ENCODE measurements around the gene CCNT2. TPM values are rescaled to one million over a fixed set of nuclear protein-coding genes. Genes with fewer than 3 reads are reported as not detected.

Gene CCNT2
- polyA plus RNA-seq, 1 donor (not counting 4 experiments of a cell fraction or from before 2014, with no cell fraction given): 20.9 TPM

DNA sequence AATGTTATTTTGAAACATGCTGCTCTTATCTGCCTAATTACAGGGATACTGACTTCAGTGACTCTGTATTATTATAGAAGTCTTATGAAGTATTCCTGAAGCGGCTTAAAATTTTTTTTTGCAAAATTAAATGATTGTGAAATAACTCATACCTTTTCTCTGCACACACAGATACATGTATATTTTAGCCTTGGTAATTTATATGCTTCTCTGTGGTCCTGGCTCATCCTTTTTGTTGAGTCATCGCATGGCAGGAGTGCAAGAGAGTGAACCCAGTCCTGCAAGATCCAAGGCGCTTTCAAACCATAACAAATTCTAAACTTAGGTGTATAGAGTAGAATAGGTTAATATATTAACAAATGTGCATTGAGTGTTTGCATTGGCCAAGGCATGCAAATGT, 8.6 kb downstream of the CCNT2 start:
- Histone ChIP-seq H3K79me2 (ENCODE audit: control insufficient read depth, insufficient read depth, low read length) (peaks cover 99% of the 10 kb centered on the region), H3K4me1 (ENCODE audit: control insufficient read depth, extremely low read depth, insufficient read depth, low read length) (peaks cover 12% of the 10 kb centered on the region), H3K27me3 (ENCODE audit: control insufficient read depth, extremely low read depth, insufficient read depth, low read length) (no peaks in the 10 kb centered on the region), H2AFZ (ENCODE audit: control insufficient read depth, low read length) (no peak overlapping the region), H3K27ac (ENCODE audit: control insufficient read depth, insufficient read depth, low read length) (no peak overlapping the region), H3K9me3 (ENCODE audit: control insufficient read depth, low read depth, low read length) (no peaks in the 10 kb centered on the region), H3K36me3 (ENCODE audit: control insufficient read depth in 2 of 2, extremely low read depth in 1 of 2, insufficient read depth in 2 of 2, low read length in 2 of 2) (peaks cover 0 to 2% of the 10 kb centered on the region in 2 experiments), H3K9ac (ENCODE audit: control insufficient read depth, extremely low read depth, insufficient read depth, low read length) (no peak overlapping the region), H3K4me2 (ENCODE audit: control insufficient read depth, extremely low read depth, insufficient read depth, low read depth, low read length) (peak overlapping the region; percentile 43), H4K20me1 (ENCODE audit: control insufficient read depth, extremely low read depth, insufficient read depth, low read length) (peaks cover 17% of the 10 kb centered on the region), H3K4me3 (ENCODE audit: control insufficient read depth in 2 of 3, extremely low read depth in 1 of 3, insufficient read depth in 2 of 3, low read depth in 1 of 3, low read length in 3 of 3) (no peak overlapping the region), H3K9me1 (ENCODE audit: control insufficient read depth, extremely low read depth, insufficient read depth, low read length) (no peaks in the 10 kb centered on the region)
- TF ChIP-seq, protein P1, sequence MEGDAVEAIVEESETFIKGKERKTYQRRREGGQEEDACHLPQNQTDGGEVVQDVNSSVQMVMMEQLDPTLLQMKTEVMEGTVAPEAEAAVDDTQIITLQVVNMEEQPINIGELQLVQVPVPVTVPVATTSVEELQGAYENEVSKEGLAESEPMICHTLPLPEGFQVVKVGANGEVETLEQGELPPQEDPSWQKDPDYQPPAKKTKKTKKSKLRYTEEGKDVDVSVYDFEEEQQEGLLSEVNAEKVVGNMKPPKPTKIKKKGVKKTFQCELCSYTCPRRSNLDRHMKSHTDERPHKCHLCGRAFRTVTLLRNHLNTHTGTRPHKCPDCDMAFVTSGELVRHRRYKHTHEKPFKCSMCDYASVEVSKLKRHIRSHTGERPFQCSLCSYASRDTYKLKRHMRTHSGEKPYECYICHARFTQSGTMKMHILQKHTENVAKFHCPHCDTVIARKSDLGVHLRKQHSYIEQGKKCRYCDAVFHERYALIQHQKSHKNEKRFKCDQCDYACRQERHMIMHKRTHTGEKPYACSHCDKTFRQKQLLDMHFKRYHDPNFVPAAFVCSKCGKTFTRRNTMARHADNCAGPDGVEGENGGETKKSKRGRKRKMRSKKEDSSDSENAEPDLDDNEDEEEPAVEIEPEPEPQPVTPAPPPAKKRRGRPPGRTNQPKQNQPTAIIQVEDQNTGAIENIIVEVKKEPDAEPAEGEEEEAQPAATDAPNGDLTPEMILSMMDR (optimal IDR thresholded peaks at IDR 0.05 in 1 of 3, IDR thresholded peaks at IDR 0.05 in 1 of 3, conservative IDR thresholded peaks at IDR 0.05 in 1 of 3; ENCODE audit: extremely low read depth in 1 of 3, insufficient read depth in 2 of 3, low read length in 3 of 3): no peak
- TF ChIP-seq EZH2 (IDR thresholded peaks at IDR 0.05; ENCODE audit: low read length): no peak
- DNase-seq (ENCODE audit: low read depth, low spot score) (peak; percentile 25), FAIRE-seq (peak; percentile 52)
- dilution Hi-C loops (cut with MboI; ENCODE audit: extremely low pct_ligation_motif_present, low sequenced_read_pairs): no loop called here

DNA sequence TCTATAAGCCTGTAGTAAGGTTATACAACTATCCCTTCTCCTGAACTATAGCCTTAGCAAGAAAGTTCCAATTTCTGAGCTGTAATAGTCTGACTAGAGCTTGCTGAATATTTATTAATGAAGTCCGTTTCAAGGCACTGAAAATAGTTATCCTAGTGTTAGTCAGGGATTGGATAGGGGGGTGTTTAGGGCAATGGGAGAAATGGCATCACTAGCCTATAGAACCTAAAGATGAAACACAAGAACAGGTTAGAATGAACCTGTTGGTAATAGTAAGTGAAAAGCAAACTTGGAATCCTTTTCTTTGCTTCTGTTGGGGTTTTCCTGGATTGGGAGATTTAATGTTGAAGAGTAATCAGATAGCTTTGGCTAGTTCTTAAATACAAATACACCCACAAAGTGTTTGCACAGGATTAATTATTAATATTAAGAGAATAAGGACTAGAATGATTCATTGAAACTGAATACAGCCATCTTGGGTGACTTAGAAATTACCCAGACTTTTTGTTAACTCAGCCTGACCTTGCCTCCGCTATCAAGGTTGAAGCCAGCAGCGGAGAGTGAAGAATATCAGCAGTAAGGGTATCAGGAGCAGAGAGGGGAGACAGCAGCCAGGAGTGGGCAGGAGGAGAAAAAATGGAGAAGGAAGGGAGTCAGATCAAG, 14.4 kb downstream of the CCNT2 start:
- H3K4me1 ChIP-seq (ENCODE audit: control insufficient read depth, extremely low read depth, insufficient read depth, low read length): peaks cover 6% of the 10 kb centered on the region
- H3K4me3 ChIP-seq (ENCODE audit: control insufficient read depth in 2 of 3, extremely low read depth in 1 of 3, insufficient read depth in 2 of 3, low read depth in 1 of 3, low read length in 3 of 3): no peak overlapping the region
- H3K27ac ChIP-seq (ENCODE audit: control insufficient read depth, insufficient read depth, low read length): no peak overlapping the region
- H3K79me2 ChIP-seq (ENCODE audit: control insufficient read depth, insufficient read depth, low read length): peaks cover 98% of the 10 kb centered on the region
- H3K4me2 ChIP-seq (ENCODE audit: control insufficient read depth, extremely low read depth, insufficient read depth, low read depth, low read length): no peak overlapping the region
- H2AFZ ChIP-seq (ENCODE audit: control insufficient read depth, low read length): no peak overlapping the region
- H3K9ac ChIP-seq (ENCODE audit: control insufficient read depth, extremely low read depth, insufficient read depth, low read length): no peak overlapping the region
- H4K20me1 ChIP-seq (ENCODE audit: control insufficient read depth, extremely low read depth, insufficient read depth, low read length): peaks cover 8% of the 10 kb centered on the region
- peaks cover 0 to 8% of the 10 kb centered on the region in 2 experiments for H3K36me3 ChIP-seq (ENCODE audit: control insufficient read depth in 2 of 2, extremely low read depth in 1 of 2, insufficient read depth in 2 of 2, low read length in 2 of 2)
- H3K9me1 ChIP-seq (ENCODE audit: control insufficient read depth, extremely low read depth, insufficient read depth, low read length): no peaks in the 10 kb centered on the region
- FAIRE-seq (no peak), DNase-seq (ENCODE audit: low read depth, low spot score) (no peak)
- H3K27me3 ChIP-seq (ENCODE audit: control insufficient read depth, extremely low read depth, insufficient read depth, low read length): no peaks in the 10 kb centered on the region
- dilution Hi-C loops (cut with MboI; ENCODE audit: extremely low pct_ligation_motif_present, low sequenced_read_pairs): no loop called here
- TF ChIP-seq, protein P1 (optimal IDR thresholded peaks at IDR 0.05 in 1 of 3, IDR thresholded peaks at IDR 0.05 in 1 of 3, conservative IDR thresholded peaks at IDR 0.05 in 1 of 3; ENCODE audit: extremely low read depth in 1 of 3, insufficient read depth in 2 of 3, low read length in 3 of 3): no peak
- TF ChIP-seq EZH2 (IDR thresholded peaks at IDR 0.05; ENCODE audit: low read length): no peak
- no peaks in the 10 kb centered on the region for H3K9me3 ChIP-seq (ENCODE audit: control insufficient read depth, low read depth, low read length)

Measured in keratinocyte (primary cell).